Osteocyte (in vitro differentiated cells): ENCODE data around the gene AFAP1. TPM values are rescaled to one million over a fixed set of nuclear protein-coding genes. Genes with fewer than 3 reads are reported as not detected.

ENCODE experiments used
- DNase-seq: peaks from one replicate; pipeline ENCODE4 v3.0.0; 2021; ENCODE audit warnings: mixed read lengths; ENCODE audit not compliant: unreplicated experiment; ENCODE audit errors: extremely low spot score
- H3K27ac Mint-ChIP-seq: one replicate; pipeline ENCODE4 v1.8.0; 2021; ENCODE audit warnings: mild to moderate bottlenecking, mixed read lengths; ENCODE audit not compliant: unreplicated experiment
- H3K27me3 Mint-ChIP-seq: one replicate; pipeline ENCODE4 v1.8.0; 2021; ENCODE audit warnings: mixed read lengths; ENCODE audit not compliant: unreplicated experiment
- H3K36me3 Mint-ChIP-seq: one replicate; pipeline ENCODE4 v1.8.0; 2021; ENCODE audit warnings: mixed read lengths; ENCODE audit not compliant: unreplicated experiment
- H3K4me1 Mint-ChIP-seq: one replicate; pipeline ENCODE4 v1.8.0; 2021; ENCODE audit warnings: mixed read lengths; ENCODE audit not compliant: unreplicated experiment
- H3K4me3 Mint-ChIP-seq: one replicate; pipeline ENCODE4 v1.8.0; 2021; ENCODE audit warnings: mild to moderate bottlenecking, moderate library complexity, mixed read lengths; ENCODE audit not compliant: unreplicated experiment
- H3K9me3 Mint-ChIP-seq: one replicate; pipeline ENCODE4 v1.8.0; 2021; ENCODE audit warnings: mixed read lengths; ENCODE audit not compliant: unreplicated experiment
- total RNA-seq: library from RNA; stranded (reverse); gene quantifications from 2 replicates; pipeline ENCODE4 v1.2.1, GENCODE V29; 2021
- TF ChIP-seq, protein P1 (sequence below): fragments of 200-600 bp; sonication (generic); IDR thresholded peaks from 2 replicates; pipeline ENCODE4 v1.5.0; 2021; ENCODE audit warnings: antibody characterized with exemption, mild to moderate bottlenecking, moderate library complexity

The AFAP1 gene
- total RNA-seq, 1 donor from 2014 or later = 66.9 TPM

DNA sequence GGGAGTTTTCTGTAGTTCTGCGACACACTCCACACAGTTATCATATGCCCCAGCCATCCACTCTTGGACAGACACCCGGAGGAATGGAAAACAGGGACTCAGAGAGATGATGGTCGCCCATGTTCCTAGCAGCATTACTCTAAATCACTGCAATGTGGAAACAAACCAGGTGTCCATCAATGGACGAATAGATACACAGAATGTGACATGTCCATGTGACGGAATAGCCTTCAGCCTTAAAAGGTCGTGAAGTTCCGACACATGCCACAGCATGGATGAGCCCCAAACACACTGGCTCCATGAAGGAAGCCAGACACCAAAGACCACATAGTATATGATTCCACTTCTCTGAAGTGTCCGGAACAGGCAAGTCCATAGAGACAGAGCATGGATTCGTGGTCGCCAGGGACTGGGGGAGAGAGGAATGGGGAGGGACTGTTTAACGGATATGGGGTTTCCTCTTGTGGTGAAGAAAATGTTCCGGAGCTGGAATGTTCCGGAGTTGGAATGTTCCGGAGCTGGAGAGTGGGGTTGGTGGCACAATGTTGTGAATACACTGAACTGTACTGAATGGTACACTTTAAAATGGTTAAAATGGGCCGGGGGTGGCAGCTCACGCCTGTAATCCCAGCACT lies 28.7 kb upstream of the AFAP1 start:
- Mint-ChIP-seq H3K36me3 (no peaks in the 10 kb centered on the region), H3K9me3 (no peaks in the 10 kb centered on the region), H3K4me1 (peaks cover 51% of the 10 kb centered on the region), H3K27me3 (no peaks in the 10 kb centered on the region), H3K4me3 (no peak overlapping the region), H3K27ac (no peak overlapping the region)
- TF ChIP-seq, protein P1, sequence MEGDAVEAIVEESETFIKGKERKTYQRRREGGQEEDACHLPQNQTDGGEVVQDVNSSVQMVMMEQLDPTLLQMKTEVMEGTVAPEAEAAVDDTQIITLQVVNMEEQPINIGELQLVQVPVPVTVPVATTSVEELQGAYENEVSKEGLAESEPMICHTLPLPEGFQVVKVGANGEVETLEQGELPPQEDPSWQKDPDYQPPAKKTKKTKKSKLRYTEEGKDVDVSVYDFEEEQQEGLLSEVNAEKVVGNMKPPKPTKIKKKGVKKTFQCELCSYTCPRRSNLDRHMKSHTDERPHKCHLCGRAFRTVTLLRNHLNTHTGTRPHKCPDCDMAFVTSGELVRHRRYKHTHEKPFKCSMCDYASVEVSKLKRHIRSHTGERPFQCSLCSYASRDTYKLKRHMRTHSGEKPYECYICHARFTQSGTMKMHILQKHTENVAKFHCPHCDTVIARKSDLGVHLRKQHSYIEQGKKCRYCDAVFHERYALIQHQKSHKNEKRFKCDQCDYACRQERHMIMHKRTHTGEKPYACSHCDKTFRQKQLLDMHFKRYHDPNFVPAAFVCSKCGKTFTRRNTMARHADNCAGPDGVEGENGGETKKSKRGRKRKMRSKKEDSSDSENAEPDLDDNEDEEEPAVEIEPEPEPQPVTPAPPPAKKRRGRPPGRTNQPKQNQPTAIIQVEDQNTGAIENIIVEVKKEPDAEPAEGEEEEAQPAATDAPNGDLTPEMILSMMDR = no peak
- no peak for DNase-seq

DNA sequence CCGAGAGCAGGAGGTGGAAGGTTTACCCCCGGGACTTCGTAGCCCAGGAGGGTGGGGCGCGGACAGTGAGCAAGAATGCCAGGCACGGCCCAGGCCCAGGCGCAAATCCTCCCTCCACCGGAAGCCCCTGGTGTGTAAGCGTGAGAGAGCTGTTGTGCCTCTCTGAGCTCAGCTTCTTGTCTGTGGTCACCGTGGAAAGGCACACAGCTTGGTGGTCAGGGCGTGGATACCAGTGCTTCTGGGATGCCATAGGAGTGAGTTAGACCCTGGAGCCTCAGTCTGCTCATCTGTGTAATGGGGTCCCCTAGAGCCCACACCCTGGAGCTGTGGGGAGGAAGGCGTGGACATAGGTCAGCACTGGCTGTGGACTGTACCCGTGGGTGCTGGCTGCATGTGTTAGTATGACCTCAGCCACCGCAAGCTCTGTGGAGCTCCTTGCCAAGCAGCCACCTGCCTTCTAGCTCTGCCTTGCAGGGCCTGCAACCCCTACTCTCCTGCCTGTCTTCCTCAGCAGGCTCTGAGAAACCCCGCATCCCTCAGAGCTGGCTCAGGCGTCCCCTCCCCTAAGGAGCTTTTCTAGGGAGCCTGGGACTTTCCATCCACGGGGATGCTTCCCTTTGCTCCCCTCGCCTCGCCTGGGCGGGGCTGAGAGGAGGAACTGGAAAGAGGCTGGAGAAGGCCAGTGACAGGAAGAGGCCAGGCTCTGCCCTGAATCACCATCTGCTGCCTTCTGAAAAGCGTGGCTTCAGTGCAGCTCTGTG lies 28.0 kb upstream of the AFAP1 start:
- TF ChIP-seq, protein P1 = no peak
- Mint-ChIP-seq H3K4me3 (no peak overlapping the region), H3K9me3 (no peaks in the 10 kb centered on the region), H3K36me3 (no peaks in the 10 kb centered on the region), H3K27me3 (no peaks in the 10 kb centered on the region), H3K27ac (no peak overlapping the region), H3K4me1 (peaks cover 50% of the 10 kb centered on the region)
- DNase-seq = no peak

DNA sequence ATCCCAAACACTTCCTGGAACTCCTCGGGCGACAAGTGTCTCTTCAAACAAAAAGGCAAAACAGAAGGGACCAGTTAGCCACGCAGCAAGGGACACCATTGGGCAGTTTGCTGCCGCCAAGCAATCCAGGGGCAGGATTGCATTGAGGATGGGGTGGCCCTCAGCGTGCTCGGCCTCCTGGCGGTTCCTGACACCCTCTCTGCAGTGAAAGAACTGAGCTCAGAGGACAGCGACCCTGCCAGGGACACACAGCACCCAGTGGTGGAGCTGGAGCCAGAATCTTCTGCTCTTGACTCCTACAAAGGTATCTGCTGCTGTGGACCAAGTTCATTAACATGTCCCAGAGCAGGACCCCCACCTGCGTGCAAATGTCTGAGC lies 27.4 kb upstream of the AFAP1 start:
- Mint-ChIP-seq H3K27me3 (no peaks in the 10 kb centered on the region), H3K4me1 (peaks cover 44% of the 10 kb centered on the region), H3K36me3 (no peaks in the 10 kb centered on the region), H3K4me3 (no peak overlapping the region), H3K27ac (no peak overlapping the region), H3K9me3 (no peaks in the 10 kb centered on the region)
- TF ChIP-seq, protein P1 = no peak
- DNase-seq = no peak

- no peak for DNase-seq
Measured at GRCh38 chr4:7966281-7967062, 26.8 kb upstream of the AFAP1 start.

More at GRCh38 chr4:7966281-7967062, 26.8 kb upstream of the AFAP1 start:
- H3K4me1 Mint-ChIP-seq = peaks cover 41% of the 10 kb centered on the region
- H3K4me3 Mint-ChIP-seq = no peak overlapping the region
- no peaks in the 10 kb centered on the region for H3K36me3 Mint-ChIP-seq
- TF ChIP-seq, protein P1 = no peak
- no peaks in the 10 kb centered on the region for H3K9me3 Mint-ChIP-seq
- H3K27ac Mint-ChIP-seq = no peak overlapping the region
- H3K27me3 Mint-ChIP-seq = no peaks in the 10 kb centered on the region
